PFSK-1 (cell line): ENCODE results near the gene PIK3CB.

Experiments
- FOXP2 ChIP-seq: optimal IDR thresholded peaks from 2 replicates; pipeline ENCODE3; 2011; ENCODE audit warnings: borderline replicate concordance, control low read depth, inconsistent platforms; ENCODE audit not compliant: insufficient read depth; ENCODE audit errors: extremely low read length, extremely low read depth
- POLR2AphosphoS5 ChIP-seq: IDR thresholded peaks from 2 replicates; pipeline ENCODE4 v1.6.1; 2012; ENCODE audit warnings: low read depth, mild to moderate bottlenecking, control low read depth, low read length, moderate library complexity
- REST ChIP-seq, 2 experiments: IDR thresholded peaks; 2 replicates each; pipeline versions ENCODE4 v1.6.1 to v1.8.0; 2011 to 2012; ENCODE audit warnings: low read depth in 2 of 2, low read length in 2 of 2, control low read depth in 1 of 2, inconsistent platforms in 1 of 2, mild to moderate bottlenecking in 1 of 2, moderate library complexity in 1 of 2; ENCODE audit not compliant: insufficient read depth in 1 of 2
- SIN3A ChIP-seq: IDR thresholded peaks from 2 replicates; pipeline ENCODE4 v1.6.1; 2012; ENCODE audit warnings: mild to moderate bottlenecking, low read length, moderate library complexity, borderline replicate concordance; ENCODE audit not compliant: insufficient read depth
- TAF1 ChIP-seq: IDR thresholded peaks from 2 replicates; pipeline ENCODE4 v1.6.1; 2012; ENCODE audit warnings: low read length, control low read depth, borderline replicate concordance; ENCODE audit not compliant: insufficient read depth

The PIK3CB gene

DNA sequence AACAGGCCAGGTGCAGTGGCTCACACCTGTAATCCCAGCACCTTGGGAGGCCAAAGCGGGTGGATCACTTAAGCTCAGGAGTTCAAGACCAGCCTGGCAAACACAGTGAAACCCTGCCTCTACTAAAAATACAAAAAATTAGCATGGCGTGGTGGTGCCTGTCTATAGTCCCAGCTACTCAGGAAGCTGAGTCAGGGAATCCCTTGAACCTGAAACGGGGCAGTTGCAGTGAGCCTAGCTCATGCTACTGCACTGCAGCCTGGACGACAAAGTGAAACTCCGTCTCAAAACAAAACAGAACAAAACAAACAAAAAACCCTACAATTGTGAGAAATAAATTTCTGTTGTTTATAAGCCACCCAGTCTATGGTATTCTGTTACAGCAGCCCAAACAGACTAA, 94.7 kb downstream of the PIK3CB start:
- no peak for TF ChIP-seq FOXP2
- no peak for TF ChIP-seq POLR2AphosphoS5
- TF ChIP-seq SIN3A: no peak
- no peak for TF ChIP-seq TAF1
- TF ChIP-seq REST (IDR thresholded peaks at IDR 0.05; ENCODE audit: insufficient read depth in 1 of 2, low read depth in 2 of 2, low read length in 2 of 2): no peak

DNA sequence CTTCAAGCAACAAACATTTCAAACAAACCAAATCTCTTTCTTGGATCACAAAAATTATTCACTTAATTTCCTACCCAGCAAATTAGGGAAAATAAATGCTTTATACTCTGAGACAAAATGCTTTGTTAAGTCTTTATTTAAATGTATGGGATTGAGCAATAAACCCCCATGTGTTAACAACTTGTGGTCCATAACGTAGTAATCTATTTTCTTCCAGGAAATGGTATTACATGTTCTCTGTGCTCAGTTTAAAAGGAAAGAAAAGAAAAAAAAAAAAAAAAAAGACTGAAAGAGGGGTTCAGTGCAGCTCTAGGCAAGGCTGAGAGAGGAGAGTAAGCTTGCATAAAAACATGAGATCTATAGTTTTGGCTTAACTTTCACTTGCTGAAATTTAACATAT, 102.3 kb downstream of the PIK3CB start:
- TF ChIP-seq POLR2AphosphoS5 (no peak), SIN3A (no peak), FOXP2 (no peak), TAF1 (no peak), REST (IDR thresholded peaks at IDR 0.05; ENCODE audit: insufficient read depth in 1 of 2, low read depth in 2 of 2, low read length in 2 of 2) (no peak)

- no peak for TF ChIP-seq POLR2AphosphoS5
- TF ChIP-seq SIN3A: no peak
- no peak for TF ChIP-seq REST (IDR thresholded peaks at IDR 0.05; ENCODE audit: insufficient read depth in 1 of 2, low read depth in 2 of 2, low read length in 2 of 2)
- no peak for TF ChIP-seq FOXP2
- no peak for TF ChIP-seq TAF1
These were observed 107.6 kb downstream of the PIK3CB start for GRCh38 chr3:138726946-138727730.

GRCh38 chr3:138725116-138725515, 109.6 kb downstream of the PIK3CB start:
- TF ChIP-seq FOXP2 (no peak), POLR2AphosphoS5 (no peak), SIN3A (no peak), TAF1 (no peak), REST (IDR thresholded peaks at IDR 0.05; ENCODE audit: insufficient read depth in 1 of 2, low read depth in 2 of 2, low read length in 2 of 2) (no peak)
